Neural cell (in vitro differentiated cells): ENCODE results near the gene ARMH3.

ENCODE experiments used
- EP300 ChIP-seq: fragments of 450-650 bp; conservative IDR thresholded peaks from 2 replicates; pipeline ENCODE4 v1.6.1; 2014; ENCODE audit warnings: antibody characterized with exemption, mild to moderate bottlenecking, moderate library complexity; ENCODE audit not compliant: poor library complexity, severe bottlenecking
- EZH2 ChIP-seq: fragments of 200-600, 300-800 bp; shearing (Covaris generic), sonication (generic); IDR thresholded peaks from 2 replicates; pipeline ENCODE4 v1.6.1; 2014; ENCODE audit warnings: antibody characterized with exemption, low read length, borderline replicate concordance, mild to moderate bottlenecking; ENCODE audit not compliant: insufficient read depth, poor library complexity, severe bottlenecking
- POLR2AphosphoS5 ChIP-seq: IDR thresholded peaks from 2 replicates; pipeline ENCODE4 v1.6.1; 2012
- TF ChIP-seq, protein P1 (sequence below): fragments of 450-650 bp; IDR thresholded peaks from 2 replicates; pipeline ENCODE4 v1.5.1; 2014; ENCODE audit warnings: antibody characterized with exemption, mild to moderate bottlenecking, moderate library complexity; ENCODE audit not compliant: poor library complexity, severe bottlenecking

DNA sequence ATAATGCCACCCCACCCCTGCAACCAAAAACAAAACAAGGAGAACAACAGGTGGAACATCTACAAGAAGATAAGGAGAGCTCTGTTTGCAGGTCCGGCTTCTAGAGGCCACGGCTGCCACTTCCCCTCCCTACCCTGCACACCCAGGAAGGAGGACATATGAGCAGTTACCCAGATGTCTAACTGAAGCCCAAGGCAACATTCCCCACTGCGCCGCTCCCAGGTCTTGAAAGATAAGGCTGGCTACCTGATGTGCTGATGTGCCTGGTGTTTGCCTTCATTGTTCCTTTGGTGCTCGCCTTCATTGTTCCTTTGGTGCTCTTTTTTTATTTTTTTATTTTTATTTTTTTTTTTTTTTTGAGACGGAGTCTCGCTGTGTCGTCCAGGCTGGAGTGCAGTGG, 30.2 kb upstream of the ARMH3 start:
- TF ChIP-seq, protein P1, sequence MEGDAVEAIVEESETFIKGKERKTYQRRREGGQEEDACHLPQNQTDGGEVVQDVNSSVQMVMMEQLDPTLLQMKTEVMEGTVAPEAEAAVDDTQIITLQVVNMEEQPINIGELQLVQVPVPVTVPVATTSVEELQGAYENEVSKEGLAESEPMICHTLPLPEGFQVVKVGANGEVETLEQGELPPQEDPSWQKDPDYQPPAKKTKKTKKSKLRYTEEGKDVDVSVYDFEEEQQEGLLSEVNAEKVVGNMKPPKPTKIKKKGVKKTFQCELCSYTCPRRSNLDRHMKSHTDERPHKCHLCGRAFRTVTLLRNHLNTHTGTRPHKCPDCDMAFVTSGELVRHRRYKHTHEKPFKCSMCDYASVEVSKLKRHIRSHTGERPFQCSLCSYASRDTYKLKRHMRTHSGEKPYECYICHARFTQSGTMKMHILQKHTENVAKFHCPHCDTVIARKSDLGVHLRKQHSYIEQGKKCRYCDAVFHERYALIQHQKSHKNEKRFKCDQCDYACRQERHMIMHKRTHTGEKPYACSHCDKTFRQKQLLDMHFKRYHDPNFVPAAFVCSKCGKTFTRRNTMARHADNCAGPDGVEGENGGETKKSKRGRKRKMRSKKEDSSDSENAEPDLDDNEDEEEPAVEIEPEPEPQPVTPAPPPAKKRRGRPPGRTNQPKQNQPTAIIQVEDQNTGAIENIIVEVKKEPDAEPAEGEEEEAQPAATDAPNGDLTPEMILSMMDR: no peak
- no peak for TF ChIP-seq EZH2
- TF ChIP-seq POLR2AphosphoS5: no peak
- TF ChIP-seq EP300: no peak
